Ureter (tissue), 1 donor: ENCODE measurements around the gene HOXA5. TPM values are rescaled to one million over a fixed set of nuclear protein-coding genes. Genes with fewer than 3 reads are reported as not detected.

Experiments used
- DNase-seq: peaks from one replicate; pipeline ENCODE4 v3.0.0-alpha.2; 2020; ENCODE audit warnings: low spot score
- total RNA-seq: library from RNA; stranded (reverse); gene quantifications from one replicate; pipeline ENCODE4 v1.2.4, GENCODE V29; 2023
- donor health status: DM: yes; HTN: yes; CAD: no.

The HOXA5 gene
- total RNA-seq, 1 donor from 2014 or later = 10.4 TPM

- DNase-seq = peak; percentile 92
Observed at GRCh38 chr7:27095897-27096767, 47.3 kb downstream of the HOXA5 start, which contains the start of gene HOXA1. Gene HOXA1 (minus strand): TSS chr7:27096000. CDS start chr7:27095912, 88 bp downstream.

- no peak for DNase-seq
Observed at GRCh38 chr7:27095050-27095896, 48.2 kb downstream of the HOXA5 start.

- DNase-seq = no peak
Observed at GRCh38 chr7:27094304-27095049, 49.0 kb downstream of the HOXA5 start.

- DNase-seq = no peak
Observed at GRCh38 chr7:27093184-27093895, 50.1 kb downstream of the HOXA5 start.

- DNase-seq = no peak
Observed at GRCh38 chr7:27092819-27093110, 50.7 kb downstream of the HOXA5 start.

GRCh38 chr7:27091941-27092818, 51.3 kb downstream of the HOXA5 start:
- no peak for DNase-seq

- DNase-seq = no peak
Observed at GRCh38 chr7:27091105-27091504, 52.4 kb downstream of the HOXA5 start.

Other genes with a start within 250 kb of the HOXA5 start
- gene HOXA1, start 47.7 kb downstream of the HOXA5 start, total RNA-seq = 18.8 TPM
- 1.8 TPM for gene HOXA2, start 41.0 kb downstream of the HOXA5 start, total RNA-seq
- 9.4 TPM for gene HOXA4, start 12.9 kb downstream of the HOXA5 start, total RNA-seq
- 8.5 TPM for gene HOXA6, start 4.1 kb upstream of the HOXA5 start, total RNA-seq
- 16.0 TPM for gene HOXA3, start 8.9 kb upstream of the HOXA5 start, total RNA-seq
- 6.3 TPM for gene HOXA7, start 13.0 kb upstream of the HOXA5 start, total RNA-seq
- 7.4 TPM for gene HOXA9, start 21.9 kb upstream of the HOXA5 start, total RNA-seq
- 15.3 TPM for gene HOXA10, start 30.6 kb upstream of the HOXA5 start, total RNA-seq
- 16.6 TPM for gene HOXA11, start 41.6 kb upstream of the HOXA5 start, total RNA-seq
- gene HOXA13, start 56.4 kb upstream of the HOXA5 start, total RNA-seq = 15.6 TPM
- gene EVX1, start 99.1 kb upstream of the HOXA5 start, total RNA-seq = 5.6 TPM